K562 treated with DMSO at 1 percent for 24 hours (cell line): ENCODE data around the gene TXNRD3. TPM values are rescaled to one million over a fixed set of nuclear protein-coding genes. Genes with fewer than 3 reads are reported as not detected.

ENCODE experiments used
- total RNA-seq: library from RNA; unstranded; fragments of 300-600 nt; gene quantifications from 2 replicates; pipeline ENCODE4 v1.2.3, GENCODE V29; 2022; ENCODE audit warnings: low read depth; ENCODE audit not compliant: insufficient read depth

TXNRD3 gene
- total RNA-seq, result 2.0 and 3.9 TPM in 2 replicates

GRCh38 chr3:126654571-126655383, at the start of gene TXNRD3:
Gene TXNRD3 (minus strand): TSS chr3:126655124.

GRCh38 chr3:126703512-126704493, 48.9 kb upstream of the TXNRD3 start, which contains the start of gene CHCHD6:
Gene CHCHD6 (plus strand): TSS chr3:126704240. CDS start chr3:126704313, 73 bp downstream.

GRCh38 chr3:126558336-126559071, 96.4 kb downstream of the TXNRD3 start, which contains the start of gene C3orf22:
Gene C3orf22 (minus strand): TSS chr3:126558932. CDS start chr3:126553390, 5,542 bp downstream.

Other genes with a start within 250 kb of the TXNRD3 start
- 23.3 and 23.6 TPM in 2 replicates for gene ZXDC, start 179.2 kb downstream of the TXNRD3 start, total RNA-seq
- gene UROC1, start 137.4 kb downstream of the TXNRD3 start, total RNA-seq, result not detected in 2 replicates
- gene CHST13, start 131.0 kb downstream of the TXNRD3 start, total RNA-seq, result 0.86 TPM in 1 of 2 replicates, not detected in the other
- not detected in 2 replicates for gene C3orf22, start 96.2 kb downstream of the TXNRD3 start, total RNA-seq
- gene CHCHD6, start 49.1 kb upstream of the TXNRD3 start, total RNA-seq, result 154 and 200 TPM in 2 replicates